Activated T-cell treated with anti-CD3 and anti-CD28 coated beads, Interleukin-2, amount 50 U/mL, for 24 hours (primary cell): ENCODE measurements around the gene LDB2.

Experiments
- DNase-seq: peaks from one replicate; pipeline ENCODE4 v3.0.0-alpha.2; 2020
- H3K27ac Mint-ChIP-seq: 2 replicates; pipeline ENCODE4 v1.8.0; 2020; ENCODE audit warnings: mild to moderate bottlenecking, mixed read lengths
- H3K27me3 Mint-ChIP-seq: 2 replicates; pipeline ENCODE4 v1.8.0; 2020; ENCODE audit warnings: mixed read lengths
- H3K36me3 Mint-ChIP-seq: 2 replicates; pipeline ENCODE4 v1.8.0; 2020; ENCODE audit warnings: low read depth, mixed read lengths
- H3K4me1 Mint-ChIP-seq: 2 replicates; pipeline ENCODE4 v1.8.0; 2020; ENCODE audit warnings: low read depth, mixed read lengths
- H3K4me3 Mint-ChIP-seq: 2 replicates; pipeline ENCODE4 v1.8.0; 2020; ENCODE audit warnings: mild to moderate bottlenecking, moderate library complexity, mixed read lengths
- H3K9me3 Mint-ChIP-seq: 2 replicates; pipeline ENCODE4 v1.8.0; 2020; ENCODE audit warnings: mixed read lengths

The LDB2 gene

DNA sequence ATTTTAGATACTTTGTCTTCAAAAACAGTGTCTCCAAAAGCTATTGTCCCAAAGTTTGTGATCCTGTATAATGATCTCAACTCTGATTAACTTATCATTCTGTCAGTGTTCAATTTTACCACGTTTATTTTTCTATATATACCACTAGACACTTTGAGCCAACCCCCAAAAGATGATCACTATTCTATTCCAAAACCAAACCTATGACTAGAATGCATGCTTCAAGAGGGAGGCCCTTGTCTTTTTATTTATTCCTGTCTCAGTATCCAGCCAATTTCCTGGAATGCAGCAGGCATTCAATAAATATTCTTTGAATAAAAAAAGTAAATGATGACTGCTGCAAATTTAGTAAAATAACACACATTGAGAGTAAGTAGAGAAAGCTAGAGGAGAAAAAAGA lies 275.6 kb downstream of the LDB2 start:
- Mint-ChIP-seq H3K27me3 (no peaks in the 10 kb centered on the region), H3K4me3 (no peak overlapping the region), H3K36me3 (no peaks in the 10 kb centered on the region), H3K4me1 (no peaks in the 10 kb centered on the region), H3K27ac (no peak overlapping the region), H3K9me3 (no peaks in the 10 kb centered on the region)
- no peak for DNase-seq

DNA sequence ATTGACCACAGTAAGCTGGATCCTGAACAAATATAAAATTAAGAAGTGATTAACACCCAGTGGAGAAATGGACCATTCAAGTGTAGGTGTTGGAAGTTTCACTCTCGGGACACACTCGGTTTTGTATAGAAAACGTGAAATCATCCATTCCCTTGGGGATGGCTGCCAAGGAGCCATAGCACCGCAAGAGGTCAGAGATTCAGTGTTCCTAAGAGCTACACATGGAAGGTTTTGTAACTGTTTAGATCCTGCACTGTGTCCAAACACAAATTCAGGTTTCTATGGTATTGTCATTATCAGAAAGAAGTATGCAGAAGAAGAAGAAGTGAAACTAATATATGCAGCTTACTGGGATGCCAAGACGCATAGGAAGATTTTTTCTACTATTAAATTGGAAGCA lies 281.0 kb downstream of the LDB2 start:
- H3K4me1 Mint-ChIP-seq = no peaks in the 10 kb centered on the region
- no peak for DNase-seq
- H3K4me3 Mint-ChIP-seq = no peak overlapping the region
- no peaks in the 10 kb centered on the region for H3K9me3 Mint-ChIP-seq
- H3K27ac Mint-ChIP-seq = no peak overlapping the region
- H3K27me3 Mint-ChIP-seq = no peaks in the 10 kb centered on the region
- no peaks in the 10 kb centered on the region for H3K36me3 Mint-ChIP-seq

- no peak overlapping the region for H3K4me3 Mint-ChIP-seq
- H3K36me3 Mint-ChIP-seq = no peaks in the 10 kb centered on the region
- no peak overlapping the region for H3K27ac Mint-ChIP-seq
- no peaks in the 10 kb centered on the region for H3K27me3 Mint-ChIP-seq
- no peaks in the 10 kb centered on the region for H3K4me1 Mint-ChIP-seq
- no peak for DNase-seq
- no peaks in the 10 kb centered on the region for H3K9me3 Mint-ChIP-seq
These were observed 281.4 kb downstream of the LDB2 start for GRCh38 chr4:16617011-16617410.

- H3K27me3 Mint-ChIP-seq = no peaks in the 10 kb centered on the region
- peaks cover 4% of the 10 kb centered on the region for H3K9me3 Mint-ChIP-seq
- no peaks in the 10 kb centered on the region for H3K36me3 Mint-ChIP-seq
- DNase-seq = no peak
- H3K4me3 Mint-ChIP-seq = no peak overlapping the region
- no peak overlapping the region for H3K27ac Mint-ChIP-seq
- H3K4me1 Mint-ChIP-seq = no peaks in the 10 kb centered on the region
These were observed 289.2 kb downstream of the LDB2 start for GRCh38 chr4:16609170-16609758.

GRCh38 chr4:16608611-16609125 lies 289.8 kb downstream of the LDB2 start:
- Mint-ChIP-seq H3K27me3 (no peaks in the 10 kb centered on the region), H3K4me1 (no peaks in the 10 kb centered on the region), H3K9me3 (peaks cover 4% of the 10 kb centered on the region), H3K27ac (no peak overlapping the region), H3K36me3 (no peaks in the 10 kb centered on the region), H3K4me3 (no peak overlapping the region)
- DNase-seq = no peak

DNA sequence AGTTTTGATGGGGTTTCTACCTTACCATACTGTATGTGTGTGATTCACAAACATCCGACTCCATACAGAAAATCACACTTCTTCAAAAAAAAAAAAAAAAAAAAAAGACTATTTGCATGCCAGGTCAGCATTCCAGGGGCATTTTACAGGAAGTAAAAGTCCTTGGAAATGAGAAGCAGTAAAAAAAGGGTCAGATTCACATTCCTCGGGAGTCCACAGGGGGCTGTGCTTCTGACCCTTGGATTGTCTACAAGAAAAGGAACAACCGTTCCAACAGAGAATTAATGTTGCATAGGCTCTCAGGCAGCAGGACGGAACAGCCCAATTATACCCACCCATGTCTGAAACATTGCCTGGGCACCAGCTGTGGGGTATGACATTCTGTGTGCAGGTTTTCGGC lies 290.3 kb downstream of the LDB2 start:
- Mint-ChIP-seq H3K27me3 (no peaks in the 10 kb centered on the region), H3K9me3 (peaks cover 4% of the 10 kb centered on the region), H3K36me3 (no peaks in the 10 kb centered on the region), H3K4me1 (no peaks in the 10 kb centered on the region), H3K27ac (no peak overlapping the region), H3K4me3 (no peak overlapping the region)
- no peak for DNase-seq

DNA sequence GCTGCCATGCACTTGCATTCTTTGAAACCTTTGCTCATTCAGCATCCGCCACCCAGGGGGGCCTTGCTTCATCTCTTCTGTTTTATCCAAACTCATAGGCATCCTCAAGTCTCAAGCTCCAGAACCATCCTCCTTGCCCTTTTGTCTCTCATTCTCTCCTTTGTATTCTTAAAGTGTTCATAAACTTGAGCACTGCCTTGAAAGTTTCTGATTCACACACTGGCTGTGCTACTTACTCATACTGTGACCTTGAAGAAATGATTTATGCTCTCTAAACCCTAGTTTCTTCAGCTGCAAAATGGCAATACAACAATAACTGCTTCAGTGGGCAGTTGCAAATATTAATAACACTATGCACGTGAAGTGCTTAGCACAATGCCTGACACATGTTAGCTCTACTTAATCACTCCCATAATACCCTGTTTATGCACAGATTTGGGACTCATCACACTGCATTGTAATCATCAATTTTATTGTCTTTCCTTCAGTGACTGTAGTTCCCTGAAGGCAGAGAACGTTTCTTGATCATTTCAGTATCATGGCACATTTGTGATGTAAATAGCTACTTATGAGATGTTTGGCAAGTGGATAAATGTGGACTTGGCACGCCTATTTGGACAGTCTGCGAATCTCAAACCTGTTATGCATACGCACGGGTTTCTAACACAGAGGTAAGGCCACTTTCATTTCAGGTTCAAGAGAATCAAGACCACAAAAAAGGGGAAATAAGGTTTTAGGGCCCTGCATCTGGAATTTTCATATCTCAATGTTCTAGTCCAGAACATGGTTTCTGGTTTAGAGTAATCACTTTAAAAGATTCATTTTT lies 291.0 kb downstream of the LDB2 start:
- no peaks in the 10 kb centered on the region for H3K36me3 Mint-ChIP-seq
- H3K4me3 Mint-ChIP-seq = no peak overlapping the region
- no peaks in the 10 kb centered on the region for H3K27me3 Mint-ChIP-seq
- no peaks in the 10 kb centered on the region for H3K4me1 Mint-ChIP-seq
- peaks cover 4% of the 10 kb centered on the region for H3K9me3 Mint-ChIP-seq
- H3K27ac Mint-ChIP-seq = no peak overlapping the region
- no peak for DNase-seq

DNA sequence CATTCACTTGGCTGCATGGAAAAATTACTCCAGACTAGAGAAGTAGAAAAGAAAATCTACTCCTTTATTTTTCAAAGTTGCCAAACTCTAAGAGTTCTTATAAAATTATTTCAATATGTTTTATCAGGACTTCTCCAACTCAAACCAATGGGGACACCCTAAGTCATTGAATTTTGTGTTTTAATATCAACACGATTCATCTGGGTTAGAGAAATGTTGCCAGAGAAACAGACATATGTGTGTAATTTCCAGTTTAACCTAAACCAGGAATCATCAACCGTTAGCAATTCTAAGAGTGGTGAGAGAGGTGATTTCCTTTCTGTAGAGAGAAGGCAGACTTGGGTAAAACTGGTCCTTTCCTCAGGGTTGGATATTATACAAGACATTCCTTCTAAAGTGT lies 291.8 kb downstream of the LDB2 start:
- Mint-ChIP-seq H3K4me3 (no peak overlapping the region), H3K4me1 (no peaks in the 10 kb centered on the region), H3K27ac (no peak overlapping the region), H3K27me3 (no peaks in the 10 kb centered on the region), H3K36me3 (no peaks in the 10 kb centered on the region), H3K9me3 (peaks cover 4% of the 10 kb centered on the region)
- no peak for DNase-seq

DNA sequence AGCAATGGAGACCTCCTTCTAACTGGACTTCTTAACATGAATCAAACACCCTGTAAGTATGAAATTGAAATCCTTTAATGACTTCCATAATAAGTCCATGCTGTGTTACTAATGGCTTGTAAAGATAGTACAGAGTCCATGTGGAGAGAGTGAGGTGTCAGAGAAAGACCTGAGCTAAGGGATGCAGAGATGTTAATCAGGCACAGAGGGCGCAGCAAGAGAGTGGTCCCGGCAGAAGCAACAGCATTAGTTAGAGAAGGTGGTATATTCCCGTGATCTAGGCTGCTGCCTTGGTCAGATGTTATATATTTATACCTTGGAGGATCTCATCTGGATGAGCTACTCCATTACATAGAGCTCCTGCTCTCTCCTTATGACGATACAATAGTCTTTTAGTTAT lies 295.3 kb downstream of the LDB2 start:
- H3K27me3 Mint-ChIP-seq = no peaks in the 10 kb centered on the region
- no peak overlapping the region for H3K4me3 Mint-ChIP-seq
- no peaks in the 10 kb centered on the region for H3K36me3 Mint-ChIP-seq
- H3K27ac Mint-ChIP-seq = no peak overlapping the region
- no peak for DNase-seq
- no peaks in the 10 kb centered on the region for H3K4me1 Mint-ChIP-seq
- H3K9me3 Mint-ChIP-seq = peaks cover 4% of the 10 kb centered on the region

- Mint-ChIP-seq H3K36me3 (no peaks in the 10 kb centered on the region), H3K27ac (no peak overlapping the region), H3K4me1 (no peaks in the 10 kb centered on the region), H3K27me3 (no peaks in the 10 kb centered on the region), H3K9me3 (no peaks in the 10 kb centered on the region), H3K4me3 (no peak overlapping the region)
- DNase-seq = no peak
These were observed 299.7 kb downstream of the LDB2 start for GRCh38 chr4:16598597-16599206.

GRCh38 chr4:16597845-16598596 lies 300.4 kb downstream of the LDB2 start:
- no peak overlapping the region for H3K4me3 Mint-ChIP-seq
- no peak overlapping the region for H3K27ac Mint-ChIP-seq
- H3K4me1 Mint-ChIP-seq = no peaks in the 10 kb centered on the region
- no peak for DNase-seq
- no peaks in the 10 kb centered on the region for H3K27me3 Mint-ChIP-seq
- no peaks in the 10 kb centered on the region for H3K9me3 Mint-ChIP-seq
- no peaks in the 10 kb centered on the region for H3K36me3 Mint-ChIP-seq

GRCh38 chr4:16597443-16597842 lies 301.0 kb downstream of the LDB2 start:
- no peak for DNase-seq
- no peaks in the 10 kb centered on the region for H3K9me3 Mint-ChIP-seq
- no peaks in the 10 kb centered on the region for H3K4me1 Mint-ChIP-seq
- H3K27ac Mint-ChIP-seq = no peak overlapping the region
- no peak overlapping the region for H3K4me3 Mint-ChIP-seq
- H3K27me3 Mint-ChIP-seq = no peaks in the 10 kb centered on the region
- no peaks in the 10 kb centered on the region for H3K36me3 Mint-ChIP-seq

- H3K36me3 Mint-ChIP-seq = no peaks in the 10 kb centered on the region
- no peaks in the 10 kb centered on the region for H3K27me3 Mint-ChIP-seq
- no peaks in the 10 kb centered on the region for H3K4me1 Mint-ChIP-seq
- DNase-seq = no peak
- no peak overlapping the region for H3K4me3 Mint-ChIP-seq
- H3K9me3 Mint-ChIP-seq = no peaks in the 10 kb centered on the region
- H3K27ac Mint-ChIP-seq = no peak overlapping the region
These were observed 302.2 kb downstream of the LDB2 start for GRCh38 chr4:16596267-16596666.

- no peak overlapping the region for H3K4me3 Mint-ChIP-seq
- H3K27me3 Mint-ChIP-seq = no peaks in the 10 kb centered on the region
- no peak overlapping the region for H3K27ac Mint-ChIP-seq
- DNase-seq = no peak
- H3K36me3 Mint-ChIP-seq = no peaks in the 10 kb centered on the region
- H3K9me3 Mint-ChIP-seq = no peaks in the 10 kb centered on the region
- H3K4me1 Mint-ChIP-seq = no peaks in the 10 kb centered on the region
These were observed 304.3 kb downstream of the LDB2 start for GRCh38 chr4:16594128-16594527.
